GM18505 (cell line): ENCODE data around the gene CXXC5.

Source experiments
- ATAC-seq: cut with Tn5 transposase; IDR thresholded peaks from one replicate; pipeline ENCODE4 v1.9.1; 2021; ENCODE audit not compliant: unreplicated experiment
- POLR2A ChIP-seq: IDR thresholded peaks from 4 replicates; pipeline ENCODE4 v1.6.1; 2011; ENCODE audit warnings: borderline replicate concordance; ENCODE audit not compliant: insufficient read depth, insufficient read length; ENCODE audit errors: extremely low read depth

CXXC5 gene

GRCh38 chr5:139642213-139642612 is 5.9 kb upstream of the CXXC5 start:
- ATAC-seq, result no peak
- TF ChIP-seq POLR2A, result no peak

GRCh38 chr5:139642891-139643871 is 5.0 kb upstream of the CXXC5 start:
- no peak for TF ChIP-seq POLR2A
- ATAC-seq, result no peak

GRCh38 chr5:139644001-139644456 is 4.1 kb upstream of the CXXC5 start:
- TF ChIP-seq POLR2A, result no peak
- no peak for ATAC-seq

GRCh38 chr5:139644646-139645429 is 3.3 kb upstream of the CXXC5 start:
- no peak for ATAC-seq
- TF ChIP-seq POLR2A, result no peak

GRCh38 chr5:139645430-139645871 is 2.7 kb upstream of the CXXC5 start:
- no peak for ATAC-seq
- no peak for TF ChIP-seq POLR2A

GRCh38 chr5:139646111-139646510 is 2.0 kb upstream of the CXXC5 start:
- no peak for ATAC-seq
- no peak for TF ChIP-seq POLR2A

GRCh38 chr5:139646912-139647505 is 1.1 kb upstream of the CXXC5 start:
- ATAC-seq, result no peak
- TF ChIP-seq POLR2A, result no peak

GRCh38 chr5:139647506-139648204 is 494 bp upstream of the CXXC5 start:
- no peak for ATAC-seq
- no peak for TF ChIP-seq POLR2A

- no peak for ATAC-seq
- peak; percentile 20 for TF ChIP-seq POLR2A
Measured at GRCh38 chr5:139649082-139649991, 1.2 kb downstream of the CXXC5 start.

- TF ChIP-seq POLR2A, result no peak
- ATAC-seq, result no peak
Measured at GRCh38 chr5:139650031-139650688, 2.0 kb downstream of the CXXC5 start.

- no peak for ATAC-seq
- no peak for TF ChIP-seq POLR2A
Measured at GRCh38 chr5:139650689-139651042, 2.5 kb downstream of the CXXC5 start.
